Right ventricle myocardium superior (tissue), 1 donor: ENCODE results near the gene BLID. TPM values are rescaled to one million over a fixed set of nuclear protein-coding genes. Genes with fewer than 3 reads are reported as not detected.
A peak's percentile ranks its signal among the peaks of the same experiment; 100 is the strongest.

Source experiments
- ATAC-seq: fragments of 200-7000 bp; cut with Tn5 transposase; one replicate; pipeline ENCODE4 v1.9.1; 2020; ENCODE audit warnings: mild to moderate bottlenecking; ENCODE audit not compliant: poor library complexity
- DNase-seq: peaks from one replicate; pipeline ENCODE4 v3.0.0-alpha.2; 2020
- intact Hi-C: fragments of 100-400 bp; cut with DNase I; formaldehyde crosslinking; loops from one replicate; pipeline ENCODE4 v1.11.2; 2022
- total RNA-seq: library from RNA; stranded (reverse); fragmentation: NEBNext Ultra II Directional; extraction: Animal tissue kit (Norgen Biotek cat#: 25700); gene quantifications from one replicate; pipeline ENCODE4 v1.2.1, GENCODE V29; 2021
- donor health status: DM: no; HTN: yes; CAD: no; lungs with severe emphysema.

Gene BLID
- total RNA-seq, 1 donor from 2014 or later: 0.35 TPM

DNA sequence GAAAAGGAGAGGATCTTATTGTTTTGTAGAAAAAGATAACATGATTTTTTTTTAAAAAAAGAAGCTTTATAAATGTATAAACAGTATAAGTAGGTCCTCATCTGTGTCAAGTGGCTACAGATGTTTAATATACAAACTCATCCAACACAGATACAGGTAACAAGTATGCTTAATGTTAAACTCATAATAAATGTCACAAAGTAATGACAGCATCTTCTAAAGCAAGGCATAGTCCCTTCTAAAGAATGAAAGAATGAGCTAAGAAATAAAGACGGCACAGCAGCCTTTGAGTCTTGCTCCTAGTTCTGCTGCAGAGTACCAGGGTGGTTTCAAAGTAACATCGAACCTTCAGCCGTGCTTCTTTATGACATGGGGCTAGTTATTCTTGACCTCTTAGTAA, 28.7 kb upstream of the BLID start:
- DNase-seq: no peak
- intact Hi-C loops: no loop called here
- no peak for ATAC-seq

DNA sequence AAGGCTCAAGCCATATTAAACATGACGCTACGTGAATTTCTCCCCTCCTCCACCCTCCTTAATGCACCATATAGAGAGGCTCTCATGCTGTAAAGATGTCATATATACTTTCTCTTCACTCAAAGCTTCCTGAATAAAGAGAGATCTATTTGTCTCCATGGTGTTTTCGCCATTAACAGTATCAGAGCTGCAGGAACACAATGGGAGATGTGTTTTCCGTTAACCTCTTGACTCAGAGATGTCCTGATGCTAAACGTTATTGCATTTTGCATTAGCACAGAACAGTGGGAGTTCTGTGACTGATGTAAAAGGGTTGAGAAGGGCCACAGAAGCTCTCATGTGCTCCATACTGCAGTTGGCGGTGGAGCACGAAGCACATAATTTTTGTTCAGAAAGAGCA, 25.7 kb upstream of the BLID start:
- ATAC-seq: no peak
- no peak for DNase-seq
- intact Hi-C loops: no loop called here

DNA sequence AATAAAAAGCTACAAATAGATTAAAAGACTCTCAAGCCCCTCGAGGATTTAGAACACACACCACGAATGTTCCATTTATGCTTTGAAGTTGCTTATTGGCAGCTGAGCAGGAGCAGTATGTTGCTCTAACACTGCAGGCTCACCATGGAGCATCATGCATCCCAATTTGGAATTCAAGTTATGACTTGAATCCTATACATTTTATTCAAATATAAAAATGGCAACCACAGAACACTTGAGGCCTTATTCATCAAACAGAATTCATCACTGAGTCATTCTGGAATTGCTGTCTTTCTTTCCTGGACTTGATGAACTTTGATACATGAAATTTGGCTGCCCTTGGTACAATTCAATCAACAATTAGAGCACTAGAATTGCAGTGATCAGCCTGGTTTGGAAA, 24.5 kb upstream of the BLID start:
- DNase-seq (no peak), ATAC-seq (no peak)
- intact Hi-C loops: no loop called here

DNA sequence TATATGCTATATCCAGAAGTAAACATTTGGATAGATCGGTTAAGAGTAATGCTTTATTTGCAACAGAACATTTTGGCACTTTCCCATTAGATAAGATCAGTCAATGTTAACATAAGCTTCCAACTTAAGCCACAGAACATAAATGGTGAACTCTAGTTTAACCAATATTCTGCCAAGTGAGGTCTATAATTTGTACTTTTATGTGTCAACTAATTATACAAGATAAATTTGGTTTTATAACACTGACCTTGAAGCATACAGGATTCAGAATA, 23.5 kb upstream of the BLID start:
- intact Hi-C loops: no loop called here
- no peak for ATAC-seq
- DNase-seq: no peak

- intact Hi-C loops: no loop called here
- ATAC-seq: no peak
- DNase-seq: no peak
Observed at GRCh38 chr11:122138744-122139594, 23.0 kb upstream of the BLID start.

GRCh38 chr11:122137078-122137793, 21.2 kb upstream of the BLID start:
- no peak for DNase-seq
- intact Hi-C loops: no loop called here
- ATAC-seq: peak; percentile 87

GRCh38 chr11:122131126-122131525, 15.1 kb upstream of the BLID start:
- ATAC-seq (no peak), DNase-seq (no peak)
- intact Hi-C loops: no loop called here

GRCh38 chr11:122128146-122128545, 12.1 kb upstream of the BLID start:
- intact Hi-C loops: no loop called here
- no peak for ATAC-seq
- DNase-seq: no peak

GRCh38 chr11:122127020-122127419, 11.0 kb upstream of the BLID start:
- intact Hi-C loops: no loop called here
- no peak for ATAC-seq
- DNase-seq: no peak

DNA sequence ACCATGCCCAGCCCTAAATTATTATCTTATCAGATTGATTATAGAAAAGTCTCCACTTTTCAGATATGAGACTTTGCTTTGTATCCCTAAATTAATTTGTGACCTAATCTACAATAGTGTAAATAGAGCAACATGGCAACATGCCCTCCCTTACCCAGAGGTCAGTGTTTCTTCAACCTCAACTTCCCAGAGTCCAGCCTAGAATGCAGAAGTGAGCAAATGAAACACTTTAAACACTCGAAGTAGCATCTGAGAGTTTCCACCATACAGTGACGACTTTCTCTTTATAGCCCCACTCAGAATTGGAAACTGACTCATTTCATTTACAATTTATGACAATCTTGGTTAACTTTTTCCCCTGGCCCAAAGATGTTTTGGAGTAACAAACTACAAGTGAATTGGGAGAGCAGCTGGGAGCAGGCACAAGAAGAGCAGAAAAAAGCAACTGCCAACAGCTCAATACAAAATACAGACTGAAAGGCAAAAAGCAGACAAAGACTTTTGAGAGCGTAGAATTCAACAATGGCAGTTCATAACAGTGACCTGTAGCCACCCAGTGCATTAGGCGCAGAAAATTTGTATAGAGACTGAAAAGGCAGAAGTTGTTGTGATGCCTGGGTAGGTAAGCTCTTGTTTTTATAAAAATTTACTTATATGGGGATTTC, 10.1 kb upstream of the BLID start:
- intact Hi-C loops: no loop called here
- DNase-seq (no peak), ATAC-seq (no peak)

DNA sequence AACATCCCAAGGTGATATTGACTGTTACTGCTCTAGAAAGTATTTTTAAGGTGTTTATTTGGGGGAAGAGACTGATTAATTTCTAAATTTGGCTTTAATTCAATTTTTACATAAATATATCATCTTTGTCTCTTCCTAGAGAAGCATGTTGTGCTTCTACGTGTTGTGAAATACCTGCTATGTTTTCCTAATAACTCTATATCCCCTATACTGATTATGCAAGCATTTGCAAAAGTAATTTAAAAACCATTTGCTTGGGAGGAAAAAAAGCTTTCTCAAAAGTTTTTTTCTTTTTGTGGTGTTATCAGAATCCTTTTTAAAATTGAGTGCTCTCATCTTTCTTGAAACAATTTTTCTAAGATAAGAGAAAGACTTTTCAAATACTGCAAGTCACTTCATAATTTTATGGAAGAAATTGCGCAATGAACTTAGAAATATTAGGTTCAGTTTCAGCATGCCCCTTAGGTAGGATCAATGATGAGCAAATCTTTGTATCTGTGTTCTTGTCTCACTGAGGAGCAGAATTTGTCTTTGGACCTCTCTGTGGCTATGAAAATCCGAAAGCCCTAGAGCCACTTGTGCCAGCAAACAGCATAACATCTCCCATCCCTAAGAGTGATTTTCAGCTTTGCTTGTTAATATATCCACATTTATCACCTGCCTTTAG, 7.4 kb upstream of the BLID start:
- DNase-seq: no peak
- intact Hi-C loops: no loop called here
- ATAC-seq: no peak

DNA sequence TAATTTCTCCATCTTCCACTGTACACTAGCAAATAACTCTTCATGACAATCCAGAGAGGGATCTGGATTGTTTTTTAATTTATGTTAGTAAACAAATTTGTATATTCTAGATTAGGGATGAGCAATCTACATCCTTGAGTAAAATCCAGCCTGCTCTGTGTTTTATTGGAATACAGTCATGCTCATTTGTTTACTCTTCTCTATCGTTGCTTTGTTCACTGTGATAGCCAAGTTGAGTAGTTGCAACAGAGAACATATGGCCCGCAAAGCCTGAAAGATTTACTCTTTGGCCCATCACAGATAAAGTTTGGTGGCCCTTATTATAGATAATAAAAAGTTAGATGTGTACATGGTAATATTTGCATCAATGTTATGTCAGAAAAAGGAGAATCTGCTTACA, 6.2 kb upstream of the BLID start:
- ATAC-seq (no peak), DNase-seq (no peak)
- intact Hi-C loops: no loop called here

GRCh38 chr11:122120096-122120495, 4.1 kb upstream of the BLID start:
- intact Hi-C loops: no loop called here
- no peak for DNase-seq
- ATAC-seq: no peak

DNA sequence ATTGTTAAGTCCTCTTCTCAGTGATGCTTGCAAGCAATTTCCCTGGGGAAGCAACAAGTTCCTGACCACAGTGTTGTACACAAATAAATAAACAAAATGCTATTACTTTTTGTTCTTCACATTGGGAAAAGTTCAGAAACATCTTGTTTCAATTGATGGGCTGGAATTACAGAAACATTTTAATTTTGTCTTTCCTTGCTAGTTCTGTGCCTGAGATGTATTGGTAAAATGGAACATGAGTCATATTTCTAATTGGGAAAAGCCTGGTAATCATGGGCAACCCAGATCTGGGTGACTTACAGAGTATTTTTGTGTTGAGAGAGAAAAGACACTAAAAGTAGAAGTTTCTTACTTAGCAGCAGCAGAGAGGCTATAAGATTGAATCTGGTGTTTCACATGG, 576 bp upstream of the BLID start:
- intact Hi-C loops: no loop called here
- ATAC-seq: no peak

DNA sequence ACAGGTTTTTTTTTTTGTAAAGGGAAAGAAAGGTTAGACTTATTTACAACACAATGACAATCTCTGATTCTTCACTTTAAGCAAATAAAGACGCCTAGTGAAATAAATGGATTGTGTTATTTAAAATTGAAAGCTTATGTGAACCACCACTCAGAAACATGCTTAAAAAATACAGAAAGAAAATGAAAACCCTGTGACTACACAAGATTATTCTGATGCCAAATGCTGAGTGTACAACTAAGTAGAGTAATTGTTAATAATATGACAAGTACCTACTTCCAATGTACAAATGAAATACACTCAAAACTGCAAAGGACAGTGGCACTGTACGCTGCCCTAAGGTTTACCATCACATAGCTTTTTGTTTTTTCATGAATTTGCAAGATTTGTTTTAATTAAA, 1.0 kb downstream of the BLID start:
- intact Hi-C loops: loop anchor here (5.0 kb wide), 1 partner anchor 87 kb away; no protein-coding TSS in a partner anchor
- DNase-seq (no peak), ATAC-seq (no peak)

More for the DNA sequence above, 576 bp upstream of the BLID start:
- DNase-seq: no peak

DNA sequence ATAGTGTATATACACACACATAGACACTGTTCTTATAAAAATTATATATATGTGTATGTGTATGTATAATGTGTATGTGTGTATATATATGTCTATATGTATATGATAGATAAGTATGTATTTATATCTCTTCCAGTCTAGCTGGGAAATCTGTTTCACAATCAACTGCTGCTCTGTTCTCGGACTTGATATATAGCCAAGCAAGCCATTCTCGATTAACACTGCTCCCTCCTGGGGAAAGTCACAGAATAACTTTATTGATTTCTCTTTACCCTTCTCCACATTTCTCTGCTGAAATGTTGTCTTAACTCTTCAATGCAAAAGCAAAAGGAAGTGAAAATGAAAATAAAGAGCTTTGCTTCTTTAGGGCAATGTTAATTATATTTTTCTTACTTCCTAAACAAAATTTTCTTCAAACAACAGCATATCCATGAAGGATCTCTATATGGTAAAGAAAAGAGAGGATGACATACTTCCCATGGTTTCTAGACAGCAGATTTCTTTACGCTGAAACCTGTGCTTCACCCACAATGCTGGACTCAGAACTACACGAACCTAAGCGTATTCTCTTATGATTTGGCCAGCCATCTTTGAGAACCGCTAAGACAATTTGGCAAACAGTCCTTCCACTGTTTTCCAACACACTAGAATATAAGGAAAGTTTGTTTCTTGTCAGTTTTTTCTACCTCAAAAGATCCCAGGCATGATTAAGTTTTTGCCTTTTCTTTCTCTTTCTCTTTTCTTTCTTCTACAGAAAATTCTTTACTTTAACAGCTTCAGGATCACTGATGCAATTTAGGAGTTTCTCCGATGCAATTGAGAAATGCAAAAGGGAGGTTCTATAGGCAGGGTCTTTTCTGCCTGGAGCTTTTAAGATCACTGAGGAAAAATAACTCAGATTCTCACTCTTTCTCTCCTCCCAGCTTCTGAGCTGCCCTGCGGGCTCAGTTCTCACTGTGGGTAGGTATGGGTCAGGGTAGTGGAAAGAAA, 1.9 kb downstream of the BLID start:
- no peak for ATAC-seq
- no peak for DNase-seq
- intact Hi-C loops: loop anchor here (5.0 kb wide), 1 partner anchor 88 kb away; no protein-coding TSS in a partner anchor

GRCh38 chr11:122112470-122113365, 3.3 kb downstream of the BLID start:
- ATAC-seq (no peak), DNase-seq (no peak)
- intact Hi-C loops: loop anchor here (5.0 kb wide), 1 partner anchor 90 kb away; no protein-coding TSS in a partner anchor
